Mucosa of stomach (tissue), 1 donor: ENCODE data around the gene INO80D.
"Not testable (repeated sequence)": the region's sequence is repeated elsewhere in the genome, so short reads cannot be mapped to it uniquely, and the experiment has no call there.

Source experiments
- H3K27me3 ChIP-seq: one replicate; pipeline ENCODE4 v1.7.0; 2013; ENCODE audit warnings: mild to moderate bottlenecking, low read length; ENCODE audit not compliant: control insufficient read depth, insufficient read depth
- H3K36me3 ChIP-seq: one replicate; pipeline ENCODE4 v1.7.0; 2013; ENCODE audit warnings: low read length; ENCODE audit not compliant: control insufficient read depth, insufficient read depth
- H3K4me1 ChIP-seq: one replicate; pipeline ENCODE4 v1.7.0; 2013; ENCODE audit warnings: mild to moderate bottlenecking, low read length; ENCODE audit not compliant: control insufficient read depth, insufficient read depth
- H3K4me3 ChIP-seq: one replicate; pipeline ENCODE4 v1.7.0; 2013; ENCODE audit warnings: low read length
- H3K9ac ChIP-seq: one replicate; pipeline ENCODE4 v1.7.0; 2013; ENCODE audit warnings: mild to moderate bottlenecking, low read length, moderate library complexity
- H3K9me3 ChIP-seq: one replicate; pipeline ENCODE4 v1.7.0; 2013; ENCODE audit warnings: mild to moderate bottlenecking, low read length, moderate library complexity; ENCODE audit not compliant: control insufficient read depth
- donor health status: Pancreatic carcinoma.

Gene INO80D

DNA sequence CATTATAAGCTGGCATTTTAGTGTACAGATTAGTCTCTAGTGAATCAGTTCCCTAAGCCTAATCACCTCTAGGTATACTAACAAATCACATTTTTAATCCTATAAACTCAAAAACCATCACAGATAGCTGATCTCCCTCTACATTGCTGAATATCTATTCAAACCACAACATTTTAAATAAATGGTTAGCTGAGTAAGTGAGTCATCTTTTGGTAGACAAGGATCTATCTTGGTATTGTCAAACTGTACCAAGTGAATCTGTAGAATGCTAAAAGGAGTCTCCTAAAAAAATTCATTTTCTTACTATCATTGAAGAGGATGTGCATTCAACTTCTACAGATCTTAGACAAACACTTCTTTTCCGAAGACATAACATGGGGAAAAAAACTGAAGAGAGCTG lies 40.7 kb downstream of the INO80D start:
- Histone ChIP-seq H3K9me3 (no peaks in the 10 kb centered on the region), H3K27me3 (no peaks in the 10 kb centered on the region), H3K9ac (no peak overlapping the region), H3K36me3 (no peaks in the 10 kb centered on the region), H3K4me1 (no peaks in the 10 kb centered on the region), H3K4me3 (no peak overlapping the region)

DNA sequence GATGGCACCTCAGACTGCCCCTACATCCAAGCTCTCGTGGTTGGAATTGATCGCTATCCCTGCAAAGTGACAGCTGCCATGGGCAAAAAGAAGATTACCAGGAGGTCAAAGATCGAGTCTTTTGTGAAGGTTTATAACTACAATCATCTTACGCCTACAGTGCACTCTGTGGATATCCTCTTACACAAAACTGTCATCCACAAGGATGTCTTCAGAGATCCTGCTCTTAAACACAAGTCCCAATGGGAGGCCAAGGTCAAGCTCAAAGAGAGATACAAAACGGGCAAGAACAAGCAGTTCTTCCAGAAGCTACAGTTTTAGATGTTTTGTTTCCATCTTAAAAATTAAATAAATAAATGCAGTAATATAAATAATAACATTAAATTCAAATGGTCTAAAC lies 45.4 kb downstream of the INO80D start:
- H3K36me3 ChIP-seq = no peaks in the 10 kb centered on the region
- H3K4me1 ChIP-seq = no peaks in the 10 kb centered on the region

DNA sequence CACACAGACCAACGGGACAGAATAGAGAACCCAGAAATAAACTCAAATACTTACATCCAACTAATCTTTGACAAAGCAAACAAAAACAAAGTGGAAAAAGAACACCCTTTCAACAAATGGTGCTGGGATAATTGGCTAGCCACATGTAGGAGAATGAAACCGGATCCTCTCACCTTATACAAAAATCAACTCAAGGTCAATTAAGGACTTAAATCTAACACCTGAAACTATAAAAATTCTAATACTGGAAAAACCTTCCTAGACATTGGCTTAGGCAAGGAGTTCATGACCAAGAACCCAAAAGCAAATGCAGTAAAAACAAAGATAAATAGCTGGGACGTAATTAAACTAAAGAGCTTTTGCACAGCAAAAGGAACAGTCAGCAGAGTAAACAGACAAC lies 50.6 kb downstream of the INO80D start:
- H3K4me1 ChIP-seq = peaks cover 16% of the 10 kb centered on the region
- H3K36me3 ChIP-seq, H3K9me3 ChIP-seq, H3K4me3 ChIP-seq, H3K27me3 ChIP-seq, H3K9ac ChIP-seq: not testable (repeated sequence)

More for the DNA sequence above, 45.4 kb downstream of the INO80D start:
- Histone ChIP-seq H3K9me3 (no peaks in the 10 kb centered on the region), H3K9ac (no peak overlapping the region), H3K4me3 (no peak overlapping the region), H3K27me3 (no peaks in the 10 kb centered on the region)

DNA sequence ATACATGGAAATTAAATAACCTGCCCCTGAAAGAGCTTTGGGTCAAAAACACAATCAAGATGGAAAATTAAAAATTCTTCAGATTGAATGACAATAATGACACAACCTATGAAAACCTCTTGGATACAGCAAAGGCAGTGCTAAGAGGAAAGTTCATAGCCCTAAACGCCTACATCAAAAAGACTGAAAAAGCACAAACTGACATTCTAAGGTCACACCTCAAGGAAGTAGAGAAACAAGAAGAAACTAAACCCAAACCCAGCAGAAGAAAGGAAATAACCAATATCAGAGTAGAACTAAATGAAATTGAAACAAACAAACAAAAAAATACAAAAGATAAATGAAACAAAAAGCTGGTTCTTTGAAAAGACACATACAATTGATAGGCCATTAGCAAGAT lies 52.5 kb downstream of the INO80D start:
- H3K9me3 ChIP-seq, H3K4me3 ChIP-seq, H3K9ac ChIP-seq, H3K36me3 ChIP-seq, H3K27me3 ChIP-seq: not testable (repeated sequence)
- H3K4me1 ChIP-seq = peaks cover 16% of the 10 kb centered on the region

DNA sequence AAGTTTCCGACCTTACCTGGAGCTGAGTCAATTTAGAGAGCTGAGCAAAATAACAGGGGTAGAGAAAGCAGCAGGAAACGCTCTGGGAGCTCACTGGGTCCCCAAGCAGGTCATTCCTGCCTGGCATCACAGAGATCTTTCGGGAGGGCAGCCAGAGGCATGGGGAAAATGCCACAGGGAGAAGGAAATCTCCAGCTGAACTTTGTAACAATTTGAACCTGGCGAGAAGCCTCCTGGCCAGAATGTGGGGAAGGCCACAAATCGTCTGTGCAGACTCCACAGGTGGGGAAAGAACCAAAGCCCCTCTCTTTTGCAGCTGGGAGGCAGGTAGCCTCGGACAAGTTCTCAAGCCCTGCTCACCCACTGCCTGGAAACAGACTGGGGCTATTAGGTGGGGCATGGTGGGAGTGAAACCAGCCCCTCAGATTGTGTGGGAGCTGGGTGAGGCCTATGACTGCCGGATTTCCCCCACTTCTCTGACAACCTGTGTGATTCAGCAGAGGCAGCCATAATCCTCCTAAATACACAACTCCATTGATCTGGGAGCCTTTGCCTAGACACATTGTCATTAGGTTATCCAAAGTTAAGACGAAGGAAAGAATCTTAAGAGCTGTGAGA lies 53.9 kb downstream of the INO80D start:
- Histone ChIP-seq H3K36me3 (no peaks in the 10 kb centered on the region), H3K4me3 (no peak overlapping the region), H3K27me3 (no peaks in the 10 kb centered on the region), H3K9ac (no peak overlapping the region), H3K9me3 (no peaks in the 10 kb centered on the region), H3K4me1 (peaks cover 16% of the 10 kb centered on the region)

DNA sequence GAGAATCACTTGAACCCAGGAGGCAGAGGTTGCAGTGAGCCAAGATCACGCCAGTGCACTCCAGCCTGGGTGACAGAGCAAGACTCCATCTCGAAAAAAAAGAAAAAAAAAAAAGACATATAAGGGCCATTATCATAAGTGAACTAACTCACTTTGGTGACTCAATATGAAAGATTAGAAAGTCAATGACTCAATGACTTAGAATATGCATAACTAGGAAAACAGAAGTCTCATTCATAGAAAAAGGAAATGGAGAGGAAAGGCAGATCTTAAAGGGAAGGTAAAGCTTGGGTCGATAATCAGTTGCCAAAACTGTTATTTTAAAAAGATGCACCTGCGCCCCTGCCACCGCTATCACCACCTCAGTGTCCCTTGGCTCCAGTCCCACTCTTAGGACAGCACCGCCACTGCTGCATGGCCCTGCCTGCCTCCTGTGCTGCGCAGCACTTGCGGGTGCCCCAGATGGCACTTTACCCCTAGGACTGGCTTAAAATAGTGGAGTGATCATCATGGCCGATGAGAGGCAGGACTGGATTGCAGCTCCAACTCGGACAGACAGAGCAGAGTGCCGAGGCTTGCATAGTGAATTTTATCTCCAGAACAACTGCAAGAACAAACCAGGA lies 54.7 kb downstream of the INO80D start:
- H3K27me3 ChIP-seq = no peaks in the 10 kb centered on the region
- H3K4me3 ChIP-seq = no peak overlapping the region
- H3K4me1 ChIP-seq = peaks cover 16% of the 10 kb centered on the region
- H3K9ac ChIP-seq = no peak overlapping the region
- no peaks in the 10 kb centered on the region for H3K9me3 ChIP-seq
- H3K36me3 ChIP-seq = no peaks in the 10 kb centered on the region

DNA sequence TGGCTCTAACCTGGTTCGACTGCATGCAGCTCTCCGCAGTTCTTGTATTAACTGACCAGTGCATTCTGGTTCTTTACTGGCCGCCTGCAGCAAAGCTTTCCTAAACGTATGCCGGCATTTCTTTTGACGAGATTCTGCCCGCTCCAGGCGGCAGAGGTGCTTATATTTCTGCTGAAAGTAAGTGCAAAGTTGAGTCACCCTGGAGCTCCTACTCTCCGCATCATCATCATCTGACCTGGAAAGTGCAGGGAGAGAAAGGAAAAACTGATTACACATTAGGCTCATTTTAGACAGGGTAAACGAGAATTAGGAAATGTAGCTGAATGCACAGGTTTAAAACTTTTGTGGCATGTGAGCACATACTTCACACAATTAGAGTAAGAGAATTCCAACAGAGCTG lies 57.9 kb downstream of the INO80D start:
- no peaks in the 10 kb centered on the region for H3K9me3 ChIP-seq
- no peaks in the 10 kb centered on the region for H3K36me3 ChIP-seq
- no peak overlapping the region for H3K9ac ChIP-seq
- H3K4me1 ChIP-seq = peaks cover 16% of the 10 kb centered on the region
- H3K27me3 ChIP-seq = no peaks in the 10 kb centered on the region
- H3K4me3 ChIP-seq = no peak overlapping the region

DNA sequence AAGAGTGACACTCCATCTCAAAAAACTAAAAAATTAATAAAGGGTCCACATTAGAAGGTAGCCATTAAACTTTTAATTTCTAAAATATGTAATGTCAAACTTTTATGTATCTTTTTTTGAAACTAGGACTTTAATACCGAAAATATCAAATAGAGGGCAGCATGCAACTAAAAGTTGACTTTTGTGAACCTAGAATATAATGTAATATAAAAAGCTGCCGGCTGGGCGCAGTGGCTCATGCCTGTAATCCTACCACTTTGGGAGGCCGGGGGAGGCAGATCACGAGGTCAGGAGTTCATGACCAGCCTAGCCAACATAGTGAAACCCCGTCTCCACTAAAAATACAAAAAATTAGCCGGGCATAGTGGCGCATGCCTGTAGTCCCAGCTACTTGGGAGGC lies 62.8 kb downstream of the INO80D start:
- Histone ChIP-seq H3K36me3 (no peaks in the 10 kb centered on the region), H3K4me1 (no peaks in the 10 kb centered on the region), H3K4me3 (no peak overlapping the region), H3K9me3 (no peaks in the 10 kb centered on the region), H3K27me3 (no peaks in the 10 kb centered on the region), H3K9ac (no peak overlapping the region)

DNA sequence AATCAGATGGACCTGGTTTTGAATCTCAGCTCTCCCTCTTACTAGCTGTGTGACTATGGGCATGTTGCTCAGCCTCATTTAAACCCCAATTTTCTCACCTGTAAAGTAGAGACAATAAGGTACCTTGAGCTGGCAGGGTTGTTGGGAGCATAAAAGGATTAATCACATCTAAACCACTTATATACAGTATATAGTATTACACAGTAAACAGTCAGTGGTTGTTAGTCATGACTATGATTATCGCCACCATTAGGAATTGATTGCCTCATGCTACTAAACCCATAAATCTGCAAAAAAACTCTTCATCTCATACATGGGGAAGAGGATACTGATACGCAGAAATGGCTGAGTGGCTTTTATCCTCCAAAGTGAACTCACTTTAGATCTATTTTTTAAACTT lies 65.8 kb downstream of the INO80D start:
- Histone ChIP-seq H3K9ac (no peak overlapping the region), H3K4me3 (no peak overlapping the region), H3K27me3 (no peaks in the 10 kb centered on the region), H3K36me3 (no peaks in the 10 kb centered on the region), H3K4me1 (no peaks in the 10 kb centered on the region), H3K9me3 (no peaks in the 10 kb centered on the region)

DNA sequence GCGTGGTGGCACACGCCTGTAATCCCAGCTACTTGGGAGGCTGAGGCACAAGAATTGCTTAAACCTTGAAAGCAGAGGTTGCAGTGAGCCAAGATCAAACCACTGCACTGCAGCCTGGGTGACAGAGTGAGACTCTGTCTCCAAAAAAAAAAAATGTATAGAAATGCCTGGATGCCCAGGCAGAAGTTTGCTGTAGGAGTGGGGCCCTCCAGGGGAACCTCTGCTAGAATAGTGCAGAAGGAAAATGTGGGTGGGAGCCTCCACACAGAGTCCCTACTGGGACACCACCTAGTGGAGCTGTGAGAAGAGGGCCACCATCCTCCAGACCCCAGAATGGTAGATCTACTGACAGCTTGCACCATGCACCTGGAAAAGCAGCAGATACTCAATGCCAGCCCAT lies 70.2 kb downstream of the INO80D start:
- H3K9me3 ChIP-seq, H3K36me3 ChIP-seq, H3K4me1 ChIP-seq, H3K9ac ChIP-seq, H3K27me3 ChIP-seq, H3K4me3 ChIP-seq: not testable (repeated sequence)

DNA sequence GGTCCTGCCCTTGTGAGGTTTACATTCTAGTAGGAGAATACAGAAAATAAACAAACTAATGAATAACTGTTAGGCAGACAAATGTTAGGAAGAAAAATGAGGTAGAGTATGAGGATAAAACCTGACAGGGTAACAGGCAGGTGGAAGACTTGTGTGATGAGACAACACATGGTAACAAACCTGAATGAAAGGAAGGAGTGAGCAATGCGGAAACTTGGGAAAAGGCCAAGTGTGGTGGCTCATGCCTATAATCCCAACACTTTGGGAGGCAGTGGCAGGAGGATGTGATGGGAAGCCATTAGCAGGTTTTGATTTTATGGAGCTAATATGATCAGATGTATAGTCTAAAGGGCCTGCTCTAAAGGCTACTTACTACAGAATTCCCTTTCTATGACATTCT lies 74.2 kb downstream of the INO80D start:
- no peaks in the 10 kb centered on the region for H3K9me3 ChIP-seq
- no peaks in the 10 kb centered on the region for H3K4me1 ChIP-seq
- H3K27me3 ChIP-seq = no peaks in the 10 kb centered on the region
- H3K9ac ChIP-seq = no peak overlapping the region
- H3K36me3 ChIP-seq = no peaks in the 10 kb centered on the region
- H3K4me3 ChIP-seq = no peak overlapping the region

DNA sequence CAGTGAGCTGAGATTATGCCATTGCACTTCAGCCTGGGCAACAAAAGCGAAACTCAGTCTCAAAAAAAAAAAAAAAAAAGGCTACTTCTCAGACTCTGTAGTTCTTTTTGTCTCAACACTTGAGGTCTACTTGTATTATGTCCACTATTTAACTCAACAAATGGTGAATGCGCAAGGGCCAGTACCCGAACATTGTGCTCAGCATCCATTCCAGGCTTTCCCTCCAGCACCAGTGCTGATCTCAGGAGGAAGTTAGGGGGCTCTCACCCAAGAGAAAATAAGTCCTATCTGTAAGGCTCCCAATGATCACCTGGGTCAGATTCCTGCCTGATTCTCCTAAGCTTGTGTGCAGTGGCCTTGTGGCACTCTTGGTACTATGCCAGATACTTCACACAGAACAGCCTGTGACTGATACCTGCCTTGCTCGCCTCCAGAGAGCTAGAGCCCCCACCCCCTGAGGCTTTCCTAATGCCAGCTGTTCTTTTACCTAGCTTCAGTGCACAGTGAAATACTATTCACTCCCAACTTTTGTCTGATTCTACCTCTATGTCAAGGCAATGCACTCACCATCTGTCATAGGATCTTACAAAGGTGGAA lies 74.9 kb downstream of the INO80D start:
- Histone ChIP-seq H3K27me3 (no peaks in the 10 kb centered on the region), H3K36me3 (no peaks in the 10 kb centered on the region), H3K9me3 (no peaks in the 10 kb centered on the region), H3K4me1 (no peaks in the 10 kb centered on the region), H3K9ac (no peak overlapping the region), H3K4me3 (no peak overlapping the region)
